SK-N-SH (cell line): Measurements from ENCODE around the gene SLC22A23. TPM values are rescaled to one million over a fixed set of nuclear protein-coding genes. Genes with fewer than 3 reads are reported as not detected.

Source experiments
- CTCF ChIA-PET: fragments of 300-600, 350-600 bp; formaldehyde crosslinking; extraction: SDS; loops from one replicate; lab custom pipeline; 2021; lab: Yijun Ruan, JAX
- POLR2A ChIA-PET: fragments of 350-600 bp; sonication (Branson Sonifier 250); formaldehyde crosslinking; extraction: SDS; loops from one replicate; lab custom pipeline; 2020; ENCODE audit warnings: antibody characterized with exemption, inconsistent platforms; lab: Yijun Ruan, JAX
- DNase-seq: peaks from one replicate; pipeline ENCODE4 v3.0.0; 2012
- H2AFZ ChIP-seq: fragments of 200-600 bp; sonication (generic); 2 replicates; pipeline ENCODE4 v1.8.1; 2016; ENCODE audit warnings: antibody characterized with exemption, mild to moderate bottlenecking, low read depth
- H3F3A ChIP-seq: fragments of 200-600 bp; sonication (generic); replicated peaks from 2 replicates; pipeline ENCODE3; 2016; ENCODE audit warnings: antibody characterized with exemption, mild to moderate bottlenecking; ENCODE audit not compliant: insufficient read depth
- H3K27ac ChIP-seq, 2 experiments: fragments of 200-500 bp in 1 of 2; fragments of 200-600 bp in 1 of 2; sonication (Bioruptor generic) in 1 of 2; sonication (generic), shearing (Covaris generic) in 1 of 2; 2 replicates each; pipeline versions ENCODE4 v1.5.1 to v1.6.1; 2014 to 2016; ENCODE audit warnings: low read depth in 2 of 2, inconsistent platforms in 1 of 2, low read length in 1 of 2, mild to moderate bottlenecking in 1 of 2, mixed read lengths in 1 of 2
- H3K27me3 ChIP-seq: fragments of 200-600 bp; sonication (generic), shearing (Covaris generic); 2 replicates; pipeline ENCODE4 v1.6.1; 2016; ENCODE audit warnings: mixed run types; ENCODE audit not compliant: insufficient read depth
- H3K36me3 ChIP-seq, 2 experiments: fragments of 200-500 bp in 1 of 2; fragments of 200-600 bp in 1 of 2; sonication (Bioruptor generic) in 1 of 2; sonication (generic) in 1 of 2; replicated peaks in 1 of 2; 2 replicates each; pipeline versions ENCODE3 to v1.5.1; 2014 to 2016; ENCODE audit warnings: low read length in 1 of 2, mild to moderate bottlenecking in 1 of 2; ENCODE audit not compliant: insufficient read depth in 2 of 2, control insufficient read depth in 1 of 2
- H3K4me1 ChIP-seq, 2 experiments: fragments of 200-500 bp in 1 of 2; fragments of 200-600 bp in 1 of 2; sonication (Bioruptor generic) in 1 of 2; sonication (generic), shearing (Covaris generic) in 1 of 2; 2 replicates each; pipeline versions ENCODE4 v1.5.1 to v1.6.1; 2014 to 2016; ENCODE audit warnings: low read depth in 1 of 2, low read length in 1 of 2, mixed run types in 1 of 2; ENCODE audit not compliant: insufficient read depth in 2 of 2, control insufficient read depth in 1 of 2
- H3K4me2 ChIP-seq: fragments of 200-600 bp; sonication (generic), shearing (Covaris generic); 2 replicates; pipeline ENCODE4 v1.6.1; 2017; ENCODE audit warnings: mixed run types
- H3K4me3 ChIP-seq, 2 experiments: fragments of 200-500 bp in 1 of 2; fragments of 200-600 bp in 1 of 2; sonication (Bioruptor generic) in 1 of 2; sonication (generic), shearing (Covaris generic) in 1 of 2; 2 replicates each; pipeline versions ENCODE4 v1.5.1 to v1.8.1; 2014 to 2016; ENCODE audit warnings: low read depth in 2 of 2, inconsistent platforms in 1 of 2, low read length in 1 of 2, mild to moderate bottlenecking in 1 of 2, mixed read lengths in 1 of 2, moderate library complexity in 1 of 2
- H3K79me2 ChIP-seq: fragments of 200-600 bp; sonication (generic); 2 replicates; pipeline ENCODE4 v1.8.1; 2017; ENCODE audit warnings: mild to moderate bottlenecking; ENCODE audit not compliant: insufficient read depth
- H3K9ac ChIP-seq: fragments of 200-600 bp; sonication (generic); 2 replicates; pipeline ENCODE4 v1.6.1; 2017; ENCODE audit warnings: mixed run types
- H3K9me2 ChIP-seq: fragments of 200-600 bp; sonication (generic); 2 replicates; pipeline ENCODE4 v1.6.1; 2017; ENCODE audit warnings: mixed run types
- H3K9me3 ChIP-seq: fragments of 200-600 bp; sonication (generic); 2 replicates; pipeline ENCODE4 v1.6.1; 2017; ENCODE audit warnings: mixed run types, mild to moderate bottlenecking, moderate library complexity
- H4K20me1 ChIP-seq: fragments of 200-600 bp; sonication (generic); 2 replicates; pipeline ENCODE4 v1.6.1; 2017; ENCODE audit warnings: mild to moderate bottlenecking, mixed run types; ENCODE audit not compliant: insufficient read depth
- CHD2 ChIP-seq: fragments of 150-350 bp; IDR thresholded peaks from 2 replicates; pipeline ENCODE4 v1.6.1; 2018; ENCODE audit warnings: low read length; ENCODE audit not compliant: partially characterized antibody
- ELF1 ChIP-seq: IDR thresholded peaks from 2 replicates; pipeline ENCODE4 v1.4.0; 2012
- EP300 ChIP-seq, 2 experiments: IDR thresholded peaks; 2 replicates each; pipeline versions ENCODE4 v1.4.0 to v1.6.1; 2012; ENCODE audit warnings: borderline replicate concordance in 1 of 2, low read depth in 1 of 2, low read length in 1 of 2
- FOXJ3 ChIP-seq: sonication (generic); formaldehyde crosslinking; IDR thresholded peaks from 2 replicates; pipeline ENCODE4 v1.5.1; 2020; ENCODE audit warnings: mild to moderate bottlenecking, missing genetic modification reagents
- FOXM1 ChIP-seq: IDR thresholded peaks from 2 replicates; pipeline ENCODE4 v1.4.0; 2012; ENCODE audit warnings: low read depth, mild to moderate bottlenecking
- GATA2 ChIP-seq: sonication (generic); formaldehyde crosslinking; IDR thresholded peaks from 2 replicates; pipeline ENCODE4 v1.5.0; 2020; ENCODE audit warnings: mild to moderate bottlenecking, missing genetic modification reagents
- IRF3 ChIP-seq: fragments of 150-350 bp; IDR thresholded peaks from 2 replicates; pipeline ENCODE4 v1.6.1; 2016; ENCODE audit warnings: mild to moderate bottlenecking, low read depth, low read length
- MEF2A ChIP-seq: IDR thresholded peaks from 2 replicates; pipeline ENCODE4 v1.4.0; 2012; ENCODE audit warnings: low read depth, borderline replicate concordance
- MXI1 ChIP-seq: IDR thresholded peaks from 2 replicates; pipeline ENCODE4 v1.6.1; 2012; ENCODE audit warnings: mild to moderate bottlenecking, low read depth, low read length, improper control_type of control experiment
- NFIC ChIP-seq: IDR thresholded peaks from 2 replicates; pipeline ENCODE4 v1.4.0; 2012; ENCODE audit warnings: borderline replicate concordance
- PBX3 ChIP-seq: IDR thresholded peaks from 2 replicates; pipeline ENCODE4; 2012
- POLR2AphosphoS5 ChIP-seq: IDR thresholded peaks from 2 replicates; pipeline ENCODE4 v1.6.1; 2012; ENCODE audit warnings: low read depth, low read length
- RFX5 ChIP-seq: IDR thresholded peaks from 2 replicates; pipeline ENCODE4 v1.6.1; 2012; ENCODE audit warnings: mild to moderate bottlenecking, improper control_type of control experiment, low read length
- RXRA ChIP-seq: IDR thresholded peaks from 2 replicates; pipeline ENCODE4 v1.4.0; 2012; ENCODE audit warnings: low read depth, mild to moderate bottlenecking, borderline replicate concordance
- SMC3 ChIP-seq: IDR thresholded peaks from 2 replicates; pipeline ENCODE4 v1.6.1; 2012; ENCODE audit warnings: low read depth, low read length, improper control_type of control experiment
- TAF1 ChIP-seq: IDR thresholded peaks from 2 replicates; pipeline ENCODE4 v1.6.1; 2012; ENCODE audit warnings: low read depth, mild to moderate bottlenecking, low read length, moderate library complexity, borderline replicate concordance
- TEAD4 ChIP-seq: IDR thresholded peaks from 2 replicates; pipeline ENCODE4 v1.4.0; 2012; ENCODE audit warnings: mild to moderate bottlenecking, borderline replicate concordance; ENCODE audit not compliant: insufficient read depth
- USF1 ChIP-seq: IDR thresholded peaks from 2 replicates; pipeline ENCODE4 v1.4.0; 2012; ENCODE audit warnings: low read depth, borderline replicate concordance
- YY1 ChIP-seq: IDR thresholded peaks from 2 replicates; pipeline ENCODE4 v1.4.0; 2012; ENCODE audit warnings: low read depth, mild to moderate bottlenecking
- WGBS: methylation state at CpG from one replicate; pipeline ENCODE4 v1.1.6; 2017; ENCODE audit warnings: low lambda C conversion rate; 5-methylcytosine and 5-hydroxymethylcytosine counted together
- polyA plus RNA-seq, 3 experiments: library from polyadenylated mRNA; depleted of rRNA; stranded (reverse); fragments of >200 nt; gene quantifications; 2 replicates each; pipeline ENCODE4 v1.2.3, GENCODE V29; 2012
- TF ChIP-seq, protein P1 (sequence below): fragments of 150-350 bp; IDR thresholded peaks from 2 replicates; pipeline ENCODE4 v1.6.1; 2017; ENCODE audit warnings: antibody characterized with exemption, low read length, low read depth, borderline replicate concordance
- TF ChIP-seq, protein P2 (sequence below): fragments of 200-600 bp; sonication (generic); IDR thresholded peaks from 2 replicates; pipeline ENCODE4 v1.6.1; 2017; ENCODE audit warnings: antibody characterized with exemption, mild to moderate bottlenecking, moderate library complexity

Gene SLC22A23
- polyA plus RNA-seq, 1 of the 3 experiments (the other 2 are of a cell fraction), result not detected

- ChIA-PET POLR2A (no interaction called here), CTCF (no interaction called here)
- H3K36me3 ChIP-seq, result no peaks in the 10 kb centered on the region
- TF ChIP-seq PBX3 (no peak), MEF2A (no peak), MXI1 (no peak), IRF3 (no peak), RXRA (no peak), NFIC (no peak), GATA2 (no peak)
- H3K9me3 ChIP-seq, result no peaks in the 10 kb centered on the region
- 17% methylated on average over 18 of the region's 24 CpGs for WGBS
- H2AFZ ChIP-seq, result 0 out of 2 replicates have a peak overlapping the region, but pooled peaks have one; percentile 35
- no peaks in the 10 kb centered on the region for H3K79me2 ChIP-seq
- H3K9ac ChIP-seq, result no peak overlapping the region
- no peak overlapping the region for H3K27ac ChIP-seq
- peaks cover 16% of the 10 kb centered on the region; the same call in 1 of the 2 replicates for H3K27me3 ChIP-seq
- peaks cover 0 to 9% of the 10 kb centered on the region in 2 experiments; a peak in 1 of 4 replicates for H3K4me1 ChIP-seq
- H3K4me3 ChIP-seq, result peak overlapping the region; percentile 26 to 47; a peak in 3 of 4 replicates
- H3F3A ChIP-seq, result peaks cover 5% of the 10 kb centered on the region
- peak; percentile 81 for DNase-seq
- no peaks in the 10 kb centered on the region for H3K9me2 ChIP-seq
- no peaks in the 10 kb centered on the region for H4K20me1 ChIP-seq
- 0 out of 2 replicates have a peak overlapping the region, but pooled peaks have one; percentile 41 for H3K4me2 ChIP-seq
These were observed 100.6 kb downstream of the SLC22A23 start for GRCh38 chr6:3356056-3356823.

DNA sequence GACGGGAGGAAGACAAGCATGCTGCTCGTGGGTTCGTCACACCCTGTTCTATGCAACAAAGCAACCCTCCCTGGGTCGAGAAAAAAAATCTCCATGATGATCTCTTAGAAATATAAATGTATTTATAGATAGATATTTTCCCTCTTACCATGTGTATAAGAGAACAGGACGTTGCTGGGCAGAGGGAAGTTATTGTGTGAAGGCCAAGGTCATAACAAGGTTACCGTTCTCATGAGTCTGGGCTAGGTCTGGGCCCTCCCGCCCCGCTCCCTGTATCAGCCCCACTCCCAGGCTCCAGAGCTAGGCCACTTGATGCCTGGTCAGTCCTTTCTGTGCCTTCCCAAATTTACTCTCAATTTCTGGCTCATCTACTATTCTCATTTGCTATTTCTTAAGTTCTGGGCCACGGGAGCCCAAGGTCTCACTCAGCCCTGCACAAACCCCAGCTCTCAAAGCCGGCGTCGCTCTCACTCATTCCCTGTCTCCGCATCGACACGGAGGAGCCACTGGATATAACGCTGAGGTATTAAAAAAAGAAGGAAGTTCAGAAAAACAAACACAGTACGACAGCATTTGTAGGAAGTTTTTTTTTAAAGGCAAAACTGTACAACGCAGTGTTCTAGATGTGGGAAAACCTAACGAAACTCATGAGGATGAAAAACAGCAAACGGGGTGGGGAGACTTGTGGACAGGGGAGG is 101.3 kb downstream of the SLC22A23 start:
- no peak for DNase-seq
- CTCF ChIA-PET, result no interaction called here
- Histone ChIP-seq H2AFZ (no peak overlapping the region), H3K4me2 (no peak overlapping the region), H3F3A (peaks cover 5% of the 10 kb centered on the region), H3K4me1 (peaks cover 0 to 9% of the 10 kb centered on the region in 2 experiments; a peak in 2 of 4 replicates), H3K4me3 (peak overlapping the region in 1 of 2 experiments; percentile 24; a peak in 2 of 4 replicates), H3K9ac (no peak overlapping the region), H4K20me1 (no peaks in the 10 kb centered on the region), H3K27me3 (peaks cover 16% of the 10 kb centered on the region; the same call in 1 of the 2 replicates), H3K9me2 (no peaks in the 10 kb centered on the region), H3K27ac (no peak overlapping the region), H3K9me3 (no peaks in the 10 kb centered on the region), H3K79me2 (no peaks in the 10 kb centered on the region), H3K36me3 (no peaks in the 10 kb centered on the region)
- POLR2A ChIA-PET, result no interaction called here
- 50% methylated on average over 20 of the region's 20 CpGs for WGBS
- TF ChIP-seq, protein P1, sequence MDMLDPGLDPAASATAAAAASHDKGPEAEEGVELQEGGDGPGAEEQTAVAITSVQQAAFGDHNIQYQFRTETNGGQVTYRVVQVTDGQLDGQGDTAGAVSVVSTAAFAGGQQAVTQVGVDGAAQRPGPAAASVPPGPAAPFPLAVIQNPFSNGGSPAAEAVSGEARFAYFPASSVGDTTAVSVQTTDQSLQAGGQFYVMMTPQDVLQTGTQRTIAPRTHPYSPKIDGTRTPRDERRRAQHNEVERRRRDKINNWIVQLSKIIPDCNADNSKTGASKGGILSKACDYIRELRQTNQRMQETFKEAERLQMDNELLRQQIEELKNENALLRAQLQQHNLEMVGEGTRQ, result no peak
- TF ChIP-seq FOXJ3 (CRISPR knock-in tag), result no peak
- no peak for TF ChIP-seq SMC3
- no peak for TF ChIP-seq FOXM1
- no peak for TF ChIP-seq USF1
- TF ChIP-seq EP300 (IDR thresholded peaks at IDR 0.05; ENCODE audit: borderline replicate concordance in 1 of 2, low read depth in 1 of 2, low read length in 1 of 2), result no peak
- no peak for TF ChIP-seq TAF1
- TF ChIP-seq YY1, result no peak
- TF ChIP-seq ELF1, result no peak
- no peak for TF ChIP-seq NFIC
- TF ChIP-seq, protein P2, sequence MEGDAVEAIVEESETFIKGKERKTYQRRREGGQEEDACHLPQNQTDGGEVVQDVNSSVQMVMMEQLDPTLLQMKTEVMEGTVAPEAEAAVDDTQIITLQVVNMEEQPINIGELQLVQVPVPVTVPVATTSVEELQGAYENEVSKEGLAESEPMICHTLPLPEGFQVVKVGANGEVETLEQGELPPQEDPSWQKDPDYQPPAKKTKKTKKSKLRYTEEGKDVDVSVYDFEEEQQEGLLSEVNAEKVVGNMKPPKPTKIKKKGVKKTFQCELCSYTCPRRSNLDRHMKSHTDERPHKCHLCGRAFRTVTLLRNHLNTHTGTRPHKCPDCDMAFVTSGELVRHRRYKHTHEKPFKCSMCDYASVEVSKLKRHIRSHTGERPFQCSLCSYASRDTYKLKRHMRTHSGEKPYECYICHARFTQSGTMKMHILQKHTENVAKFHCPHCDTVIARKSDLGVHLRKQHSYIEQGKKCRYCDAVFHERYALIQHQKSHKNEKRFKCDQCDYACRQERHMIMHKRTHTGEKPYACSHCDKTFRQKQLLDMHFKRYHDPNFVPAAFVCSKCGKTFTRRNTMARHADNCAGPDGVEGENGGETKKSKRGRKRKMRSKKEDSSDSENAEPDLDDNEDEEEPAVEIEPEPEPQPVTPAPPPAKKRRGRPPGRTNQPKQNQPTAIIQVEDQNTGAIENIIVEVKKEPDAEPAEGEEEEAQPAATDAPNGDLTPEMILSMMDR, result no peak
- no peak for TF ChIP-seq RXRA
- TF ChIP-seq POLR2AphosphoS5, result no peak
- no peak for TF ChIP-seq GATA2
- TF ChIP-seq TEAD4, result no peak
- TF ChIP-seq RFX5, result no peak
- no peak for TF ChIP-seq CHD2
